CD4-positive, alpha-beta T cell (primary cell): ENCODE results near the gene RAMP3. TPM values are rescaled to one million over a fixed set of nuclear protein-coding genes. Genes with fewer than 3 reads are reported as not detected.

Experiments
- ATAC-seq: fragments of 200-7000 bp; cut with Tn5 transposase; one replicate; pipeline ENCODE4 v1.10.0; 2022; ENCODE audit warnings: mild to moderate bottlenecking; ENCODE audit not compliant: poor library complexity
- CTCF ChIA-PET: fragments of 350-600 bp; sonication (Branson Sonifier 250); formaldehyde crosslinking; loops from one replicate; lab custom pipeline; 2021; ENCODE audit warnings: antibody characterized with exemption, inconsistent platforms; lab: Charles Lee
- POLR2A ChIA-PET: fragments of 350-600 bp; sonication (Branson Sonifier 250); formaldehyde crosslinking; loops from one replicate; lab custom pipeline; 2021; ENCODE audit warnings: antibody characterized with exemption, inconsistent platforms; lab: Charles Lee
- DNase-seq, 14 experiments: peaks; one replicate each; pipeline ENCODE4 v3.0.0-alpha.2; 2013 to 2020; ENCODE audit warnings: mixed read lengths in 2 of 14
- H3K27ac ChIP-seq, 2 donors: one replicate each; pipeline versions ENCODE4 v1.5.1 to v1.7.0; 2013; ENCODE audit warnings: low read length in 2 of 2, low read depth in 1 of 2, mild to moderate bottlenecking in 1 of 2
- H3K27me3 ChIP-seq, 2 experiments: 1 replicate in 1 of 2; 2 replicates in 1 of 2; pipeline versions ENCODE4 v1.6.1 to v1.7.0; 2013; ENCODE audit warnings: low read length in 2 of 2, control low read depth in 1 of 2, mild to moderate bottlenecking in 1 of 2, moderate library complexity in 1 of 2; ENCODE audit not compliant: insufficient read depth in 2 of 2, control insufficient read depth in 1 of 2
- H3K36me3 ChIP-seq: one replicate; pipeline ENCODE4 v1.6.1; 2013; ENCODE audit warnings: low read length, control low read depth; ENCODE audit not compliant: insufficient read depth
- H3K4me1 ChIP-seq: one replicate; pipeline ENCODE4 v1.6.1; 2013; ENCODE audit warnings: low read length, control low read depth; ENCODE audit not compliant: insufficient read depth
- H3K4me3 ChIP-seq: one replicate; pipeline ENCODE4 v1.5.1; 2013; ENCODE audit warnings: mild to moderate bottlenecking, low read length, moderate library complexity
- H3K9me3 ChIP-seq, 2 experiments: 1 replicate in 1 of 2; 2 replicates in 1 of 2; pipeline versions ENCODE4 v1.6.1 to v1.7.0; 2013; ENCODE audit warnings: low read length in 2 of 2, mild to moderate bottlenecking in 2 of 2, control low read depth in 1 of 2, moderate library complexity in 1 of 2; ENCODE audit not compliant: control insufficient read depth in 1 of 2, insufficient read depth in 1 of 2
- H3K27ac Mint-ChIP-seq: one replicate; pipeline ENCODE4 v1.8.0; 2020; ENCODE audit warnings: mixed read lengths
- H3K27me3 Mint-ChIP-seq: one replicate; pipeline ENCODE4 v1.8.0; 2021; ENCODE audit warnings: mixed read lengths
- H3K36me3 Mint-ChIP-seq: one replicate; pipeline ENCODE4 v1.8.0; 2021; ENCODE audit warnings: low read depth, mixed read lengths
- H3K4me1 Mint-ChIP-seq: one replicate; pipeline ENCODE4 v1.8.0; 2021; ENCODE audit warnings: low read depth, mixed read lengths
- H3K4me3 Mint-ChIP-seq: one replicate; pipeline ENCODE4 v1.8.0; 2020; ENCODE audit warnings: mild to moderate bottlenecking, mixed read lengths
- H3K9me3 Mint-ChIP-seq: one replicate; pipeline ENCODE4 v1.8.0; 2020; ENCODE audit warnings: mixed read lengths
- intact Hi-C, 2 experiments: fragments of 100-400 bp; cut with DNase I in 1 of 2; cut with micrococcal nuclease in 1 of 2; formaldehyde crosslinking; loops; one replicate each; pipeline versions ENCODE4 v1.15.1 to v1.9.0; 2023 to 2025; cut with DNase I, micrococcal nuclease
- total RNA-seq, 174 experiments: library from RNA in 2 of 174; stranded (reverse) in 2 of 174; gene quantifications; one replicate each; pipeline ENCODE4 v1.2.3 and lab custom pipeline; 2021 to 2026
- TF ChIP-seq, protein P1 (sequence below): fragments of 200-600 bp; IDR thresholded peaks from one replicate; pipeline ENCODE4 v1.8.0; 2022; ENCODE audit warnings: antibody characterized with exemption, mild to moderate bottlenecking

RAMP3 gene
- total RNA-seq, 2 experiments from 2014 or later = not detected

DNA sequence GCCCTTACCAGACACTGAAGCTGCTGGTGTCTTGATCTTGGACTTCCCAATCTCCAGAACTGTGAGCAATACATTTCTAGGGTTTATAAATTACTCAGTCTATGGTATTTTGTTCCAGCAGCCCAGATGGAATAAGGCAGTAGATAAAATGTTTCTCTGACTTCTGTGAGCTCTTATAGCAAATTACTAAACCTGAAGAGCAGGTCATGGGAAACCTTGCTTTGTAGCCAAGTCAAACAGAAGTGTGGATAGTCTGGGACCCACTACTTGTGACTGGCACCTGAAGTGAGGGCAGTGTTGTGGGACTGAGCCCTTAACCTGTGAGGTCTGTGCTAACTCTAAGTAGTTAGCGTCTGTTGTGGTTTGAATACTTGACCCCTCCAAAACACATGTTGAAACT, 41.5 kb upstream of the RAMP3 start:
- no peaks in the 10 kb centered on the region for H3K9me3 Mint-ChIP-seq
- no peaks in the 10 kb centered on the region for H3K9me3 ChIP-seq
- peaks cover 16% of the 10 kb centered on the region for H3K4me1 Mint-ChIP-seq
- no peak overlapping the region for H3K27ac Mint-ChIP-seq
- H3K4me3 Mint-ChIP-seq = no peak overlapping the region
- H3K27me3 ChIP-seq = no peaks in the 10 kb centered on the region
- no peak for DNase-seq
- H3K36me3 Mint-ChIP-seq = peaks cover 9% of the 10 kb centered on the region
- CTCF ChIA-PET = interaction anchor here (0.8 to 2.0 kb wide), 2 partner anchors 20 kb away, joined by 3 to 9 read pairs; no protein-coding TSS in a partner anchor
- ATAC-seq = no peak
- no peak overlapping the region for H3K27ac ChIP-seq
- H3K4me1 ChIP-seq = peaks cover 11% of the 10 kb centered on the region
- H3K27me3 Mint-ChIP-seq = peaks cover 13% of the 10 kb centered on the region
- intact Hi-C loops = no loop called here
- H3K4me3 ChIP-seq = no peak overlapping the region
- no peaks in the 10 kb centered on the region for H3K36me3 ChIP-seq
- TF ChIP-seq, protein P1, sequence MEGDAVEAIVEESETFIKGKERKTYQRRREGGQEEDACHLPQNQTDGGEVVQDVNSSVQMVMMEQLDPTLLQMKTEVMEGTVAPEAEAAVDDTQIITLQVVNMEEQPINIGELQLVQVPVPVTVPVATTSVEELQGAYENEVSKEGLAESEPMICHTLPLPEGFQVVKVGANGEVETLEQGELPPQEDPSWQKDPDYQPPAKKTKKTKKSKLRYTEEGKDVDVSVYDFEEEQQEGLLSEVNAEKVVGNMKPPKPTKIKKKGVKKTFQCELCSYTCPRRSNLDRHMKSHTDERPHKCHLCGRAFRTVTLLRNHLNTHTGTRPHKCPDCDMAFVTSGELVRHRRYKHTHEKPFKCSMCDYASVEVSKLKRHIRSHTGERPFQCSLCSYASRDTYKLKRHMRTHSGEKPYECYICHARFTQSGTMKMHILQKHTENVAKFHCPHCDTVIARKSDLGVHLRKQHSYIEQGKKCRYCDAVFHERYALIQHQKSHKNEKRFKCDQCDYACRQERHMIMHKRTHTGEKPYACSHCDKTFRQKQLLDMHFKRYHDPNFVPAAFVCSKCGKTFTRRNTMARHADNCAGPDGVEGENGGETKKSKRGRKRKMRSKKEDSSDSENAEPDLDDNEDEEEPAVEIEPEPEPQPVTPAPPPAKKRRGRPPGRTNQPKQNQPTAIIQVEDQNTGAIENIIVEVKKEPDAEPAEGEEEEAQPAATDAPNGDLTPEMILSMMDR = no peak
- POLR2A ChIA-PET = no interaction called here

- Mint-ChIP-seq H3K27me3 (peaks cover 13% of the 10 kb centered on the region), H3K9me3 (no peaks in the 10 kb centered on the region), H3K4me3 (no peak overlapping the region), H3K4me1 (peaks cover 7% of the 10 kb centered on the region), H3K36me3 (no peaks in the 10 kb centered on the region), H3K27ac (no peak overlapping the region)
- ATAC-seq (no peak), DNase-seq (peak in 1 of 14 experiments; percentile 2)
- H3K4me1 ChIP-seq = peaks cover 12% of the 10 kb centered on the region
- H3K27me3 ChIP-seq = no peaks in the 10 kb centered on the region
- no peaks in the 10 kb centered on the region for H3K36me3 ChIP-seq
- intact Hi-C loops = no loop called here
- no peak overlapping the region for H3K4me3 ChIP-seq
- TF ChIP-seq, protein P1 = no peak
- ChIA-PET CTCF (interaction anchor here (0.5 to 1.2 kb wide), 2 partner anchors 18 to 297 kb away, joined by 3 to 4 read pairs; no protein-coding TSS in a partner anchor), POLR2A (no interaction called here)
- H3K9me3 ChIP-seq = no peaks in the 10 kb centered on the region
- no peak overlapping the region for H3K27ac ChIP-seq
These were observed 40.0 kb upstream of the RAMP3 start for GRCh38 chr7:45117582-45117981.

- no peaks in the 10 kb centered on the region for H3K9me3 Mint-ChIP-seq
- H3K4me1 Mint-ChIP-seq = peaks cover 10% of the 10 kb centered on the region
- Histone ChIP-seq H3K27me3 (no peaks in the 10 kb centered on the region), H3K27ac (no peak overlapping the region), H3K36me3 (no peaks in the 10 kb centered on the region), H3K4me3 (no peak overlapping the region), H3K9me3 (no peaks in the 10 kb centered on the region), H3K4me1 (peaks cover 19% of the 10 kb centered on the region)
- ATAC-seq = no peak
- H3K36me3 Mint-ChIP-seq = no peaks in the 10 kb centered on the region
- TF ChIP-seq, protein P1 = no peak
- intact Hi-C loops = no loop called here
- H3K4me3 Mint-ChIP-seq = no peak overlapping the region
- no peak for DNase-seq
- no peak overlapping the region for H3K27ac Mint-ChIP-seq
- ChIA-PET POLR2A (no interaction called here), CTCF (interaction anchor here (0.5 to 1.2 kb wide), 2 partner anchors 18 to 297 kb away, joined by 3 to 4 read pairs; no protein-coding TSS in a partner anchor)
- peaks cover 13% of the 10 kb centered on the region for H3K27me3 Mint-ChIP-seq
These were observed 39.3 kb upstream of the RAMP3 start for GRCh38 chr7:45118292-45118691.
